Activated naive CD8-positive, alpha-beta T cell treated with anti-CD3 and anti-CD28 coated beads, Interleukin-2, amount 10 ng/mL, durations not matched to agents 7 days and 5 days (primary cell): ENCODE data around the gene CSH1. TPM values are rescaled to one million over a fixed set of nuclear protein-coding genes. Genes with fewer than 3 reads are reported as not detected.
"Not testable (repeated sequence)": the region's sequence is repeated elsewhere in the genome, so short reads cannot be mapped to it uniquely, and the experiment has no call there.

Experiments
- ATAC-seq: fragments of 150-1000 bp; cut with Tn5 transposase; one replicate; pipeline ENCODE4 v1.10.0; 2021; ENCODE audit warnings: low read depth, moderate library complexity
- POLR2A ChIA-PET: fragments of 350-600 bp; sonication (Branson Sonifier 250); formaldehyde crosslinking; loops from one replicate; lab custom pipeline; 2021; ENCODE audit warnings: antibody characterized with exemption; lab: Charles Lee
- DNase-seq: peaks from one replicate; pipeline ENCODE4 v3.0.0; 2021
- H3K27ac Mint-ChIP-seq: one replicate; pipeline ENCODE4 v1.8.0; 2022; ENCODE audit warnings: mild to moderate bottlenecking, mixed read lengths
- H3K27me3 Mint-ChIP-seq: one replicate; pipeline ENCODE4 v1.8.0; 2022; ENCODE audit warnings: mild to moderate bottlenecking, moderate library complexity, mixed read lengths
- H3K36me3 Mint-ChIP-seq: one replicate; pipeline ENCODE4 v1.8.0; 2021; ENCODE audit warnings: mild to moderate bottlenecking, mixed read lengths
- H3K4me1 Mint-ChIP-seq: one replicate; pipeline ENCODE4 v1.8.0; 2021; ENCODE audit warnings: mixed read lengths
- H3K4me3 Mint-ChIP-seq: one replicate; pipeline ENCODE4 v1.8.0; 2022; ENCODE audit warnings: mild to moderate bottlenecking, moderate library complexity, mixed read lengths
- H3K9me3 Mint-ChIP-seq: one replicate; pipeline ENCODE4 v1.8.0; 2021; ENCODE audit warnings: mixed read lengths
- total RNA-seq, 2 experiments: library from RNA; stranded (reverse); gene quantifications; one replicate each; pipeline ENCODE4 v1.2.3, GENCODE V29; 2021

The CSH1 gene
- total RNA-seq, 2 experiments from 2014 or later, result not detected

- ATAC-seq, H3K9me3 Mint-ChIP-seq, H3K4me1 Mint-ChIP-seq, H3K4me3 Mint-ChIP-seq, DNase-seq, H3K36me3 Mint-ChIP-seq, H3K27ac Mint-ChIP-seq, POLR2A ChIA-PET: not testable (repeated sequence)
- peaks cover 11% of the 10 kb centered on the region for H3K27me3 Mint-ChIP-seq
Measured at GRCh38 chr17:63922402-63922801, 26.0 kb upstream of the CSH1 start.

- ATAC-seq, result not testable (repeated sequence)
Measured at GRCh38 chr17:63920779-63921178, 24.4 kb upstream of the CSH1 start.

GRCh38 chr17:63920050-63920449 is 23.7 kb upstream of the CSH1 start:
- POLR2A ChIA-PET, result interaction anchor here (0.8 to 2.5 kb wide), 3 partner anchors 26 to 107 kb away, joined by 3 to 9 read pairs (median 8); no protein-coding TSS in a partner anchor
- ATAC-seq, H3K9me3 Mint-ChIP-seq, H3K4me1 Mint-ChIP-seq, H3K36me3 Mint-ChIP-seq, H3K27ac Mint-ChIP-seq, DNase-seq, H3K4me3 Mint-ChIP-seq: not testable (repeated sequence)
- peaks cover 11% of the 10 kb centered on the region for H3K27me3 Mint-ChIP-seq

More at GRCh38 chr17:63920779-63921178, 24.4 kb upstream of the CSH1 start:
- POLR2A ChIA-PET, H3K27ac Mint-ChIP-seq, H3K9me3 Mint-ChIP-seq, DNase-seq, H3K36me3 Mint-ChIP-seq, H3K4me1 Mint-ChIP-seq, H3K4me3 Mint-ChIP-seq: not testable (repeated sequence)
- H3K27me3 Mint-ChIP-seq, result peaks cover 11% of the 10 kb centered on the region

- ATAC-seq (peak; percentile 91), DNase-seq (peak; percentile 64)
- Mint-ChIP-seq H3K4me3 (no peak overlapping the region), H3K27ac (no peak overlapping the region), H3K4me1 (peaks cover 5% of the 10 kb centered on the region), H3K36me3 (no peaks in the 10 kb centered on the region), H3K27me3 (peaks cover 8% of the 10 kb centered on the region), H3K9me3 (no peaks in the 10 kb centered on the region)
- POLR2A ChIA-PET, result interaction anchor here (0.8 to 2.5 kb wide), 4 partner anchors 27 to 214 kb away, joined by 3 to 9 read pairs (median 6); no protein-coding TSS in a partner anchor
Measured at GRCh38 chr17:63919311-63919723, 22.9 kb upstream of the CSH1 start.

GRCh38 chr17:63918789-63919305 is 22.5 kb upstream of the CSH1 start, which contains the start of gene GH1:
GH1 (minus strand) TSS chr17:63918839; CDS start chr17:63918776, 63 bp downstream.
- not testable (repeated sequence) for ATAC-seq, H3K4me1 Mint-ChIP-seq, DNase-seq, H3K4me3 Mint-ChIP-seq, H3K36me3 Mint-ChIP-seq, H3K27ac Mint-ChIP-seq, H3K9me3 Mint-ChIP-seq, H3K27me3 Mint-ChIP-seq
- POLR2A ChIA-PET, result interaction anchor here (1.0 to 2.5 kb wide), 3 partner anchors 28 to 215 kb away, joined by 3 to 9 read pairs (median 8); no protein-coding TSS in a partner anchor

GRCh38 chr17:63918305-63918704 is 21.9 kb upstream of the CSH1 start:
- no peaks in the 10 kb centered on the region for H3K9me3 Mint-ChIP-seq
- H3K4me1 Mint-ChIP-seq, result peaks cover 5% of the 10 kb centered on the region
- DNase-seq, result no peak
- H3K36me3 Mint-ChIP-seq, result no peaks in the 10 kb centered on the region
- POLR2A ChIA-PET, result interaction anchor here (2.1 to 2.5 kb wide), 2 partner anchors 28 to 72 kb away, joined by 8 to 9 read pairs; no protein-coding TSS in a partner anchor
- ATAC-seq, result no peak
- H3K27me3 Mint-ChIP-seq, result peaks cover 8% of the 10 kb centered on the region
- no peak overlapping the region for H3K27ac Mint-ChIP-seq
- H3K4me3 Mint-ChIP-seq, result no peak overlapping the region

GRCh38 chr17:63917646-63918045 is 21.3 kb upstream of the CSH1 start:
- Mint-ChIP-seq H3K9me3 (no peaks in the 10 kb centered on the region), H3K27me3 (peaks cover 13% of the 10 kb centered on the region), H3K4me3 (no peak overlapping the region), H3K36me3 (no peaks in the 10 kb centered on the region), H3K27ac (no peak overlapping the region), H3K4me1 (peaks cover 5% of the 10 kb centered on the region)
- ATAC-seq, result no peak
- DNase-seq, result no peak
- POLR2A ChIA-PET, result interaction anchor here (2.5 kb wide), 1 partner anchor 73 kb away, joined by 8 read pairs; no protein-coding TSS in a partner anchor

- H3K4me3 Mint-ChIP-seq, DNase-seq, ATAC-seq, POLR2A ChIA-PET, H3K4me1 Mint-ChIP-seq, H3K9me3 Mint-ChIP-seq, H3K27ac Mint-ChIP-seq, H3K36me3 Mint-ChIP-seq: not testable (repeated sequence)
- peaks cover 13% of the 10 kb centered on the region for H3K27me3 Mint-ChIP-seq
Measured at GRCh38 chr17:63917206-63917605, 20.8 kb upstream of the CSH1 start.

GRCh38 chr17:63916566-63917185 is 20.3 kb upstream of the CSH1 start:
- no peak overlapping the region for H3K4me3 Mint-ChIP-seq
- H3K9me3 Mint-ChIP-seq, result no peaks in the 10 kb centered on the region
- H3K27me3 Mint-ChIP-seq, result peaks cover 13% of the 10 kb centered on the region
- DNase-seq (no peak), ATAC-seq (no peak)
- H3K27ac Mint-ChIP-seq, result no peak overlapping the region
- POLR2A ChIA-PET, result no interaction called here
- H3K4me1 Mint-ChIP-seq, result peaks cover 5% of the 10 kb centered on the region
- no peaks in the 10 kb centered on the region for H3K36me3 Mint-ChIP-seq

GRCh38 chr17:63915753-63916152 is 19.4 kb upstream of the CSH1 start:
- H3K9me3 Mint-ChIP-seq, ATAC-seq, H3K4me1 Mint-ChIP-seq, H3K36me3 Mint-ChIP-seq, POLR2A ChIA-PET, H3K27ac Mint-ChIP-seq, DNase-seq, H3K4me3 Mint-ChIP-seq: not testable (repeated sequence)
- peaks cover 13% of the 10 kb centered on the region for H3K27me3 Mint-ChIP-seq

GRCh38 chr17:63914471-63914870 is 18.1 kb upstream of the CSH1 start:
- H3K27ac Mint-ChIP-seq, result no peak overlapping the region
- H3K36me3 Mint-ChIP-seq, result no peaks in the 10 kb centered on the region
- ATAC-seq (no peak), DNase-seq (no peak)
- peaks cover 11% of the 10 kb centered on the region for H3K27me3 Mint-ChIP-seq
- H3K4me3 Mint-ChIP-seq, result no peak overlapping the region
- H3K9me3 Mint-ChIP-seq, result no peaks in the 10 kb centered on the region
- POLR2A ChIA-PET, result no interaction called here
- H3K4me1 Mint-ChIP-seq, result peaks cover 5% of the 10 kb centered on the region

- Mint-ChIP-seq H3K27ac (no peak overlapping the region), H3K4me3 (no peak overlapping the region), H3K36me3 (no peaks in the 10 kb centered on the region), H3K9me3 (no peaks in the 10 kb centered on the region), H3K27me3 (peaks cover 7% of the 10 kb centered on the region), H3K4me1 (no peaks in the 10 kb centered on the region)
- ATAC-seq (peak; percentile 59), DNase-seq (peak; percentile 59)
- POLR2A ChIA-PET, result interaction anchor here (0.6 to 1.6 kb wide), 2 partner anchors 106 to 222 kb away, joined by 3 to 4 read pairs; no protein-coding TSS in a partner anchor
Measured at GRCh38 chr17:63911657-63912100, 15.3 kb upstream of the CSH1 start.

GRCh38 chr17:63911041-63911635 is 14.8 kb upstream of the CSH1 start, which contains the start of gene CSHL1:
CSHL1 (minus strand) TSS chr17:63911258; CDS start chr17:63911196, 62 bp downstream.
- Mint-ChIP-seq H3K9me3 (no peaks in the 10 kb centered on the region), H3K4me1 (no peaks in the 10 kb centered on the region), H3K27ac (no peak within 1 kb of the TSS), H3K27me3 (peaks cover 7% of the 10 kb centered on the region), H3K36me3 (no peaks in the 10 kb centered on the region), H3K4me3 (no peak within 1 kb of the TSS)
- DNase-seq (no peak), ATAC-seq (no peak)
- POLR2A ChIA-PET, result no interaction called here
